Transverse colon (tissue), 4 donors: ENCODE measurements around the gene RECQL. TPM values are rescaled to one million over a fixed set of nuclear protein-coding genes. Genes with fewer than 3 reads are reported as not detected.
A peak's percentile ranks its signal among the peaks of the same experiment; 100 is the strongest.

ENCODE experiments used
- DNase-seq: peaks from one replicate; pipeline ENCODE4 v3.0.0-alpha.2; 2019
- H3K27ac ChIP-seq, 4 donors: fragments of 200-600 bp; sonication (generic); 2 replicates each; pipeline ENCODE4 v1.5.1; 2016 to 2018; ENCODE audit warnings: inconsistent platforms in 4 of 4
- H3K27me3 ChIP-seq: fragments of 200-600 bp; sonication (generic); 2 replicates; pipeline ENCODE4 v1.5.1; 2017; ENCODE audit warnings: inconsistent platforms
- H3K36me3 ChIP-seq, 4 donors: fragments of 200-600 bp; sonication (generic); 2 replicates each; pipeline ENCODE4 v1.5.1; 2017 to 2019; ENCODE audit warnings: inconsistent platforms in 4 of 4
- H3K4me1 ChIP-seq, 4 donors: fragments of 200-600 bp; sonication (generic); 2 replicates each; pipeline ENCODE4 v1.5.1; 2017 to 2020; ENCODE audit warnings: inconsistent platforms in 4 of 4
- H3K4me3 ChIP-seq, 4 donors: fragments of 200-600 bp; sonication (generic); 1 replicate in 1 of 4; 2 replicates in 3 of 4; pipeline versions ENCODE4 v1.5.1 to v1.6.1; 2017 to 2019; ENCODE audit warnings: inconsistent platforms in 4 of 4
- H3K9me3 ChIP-seq, 2 donors: fragments of 200-600 bp; sonication (generic); 2 replicates each; pipeline ENCODE4 v1.5.1; 2017 to 2019; ENCODE audit warnings: inconsistent platforms in 2 of 2
- EP300 ChIP-seq: sonication (generic); formaldehyde crosslinking; IDR thresholded peaks from one replicate; pipeline ENCODE4 v1.6.1; 2017; ENCODE audit warnings: antibody characterized with exemption, low read depth
- POLR2A ChIP-seq: fragments of 450-650 bp; IDR thresholded peaks from one replicate; pipeline ENCODE4 v1.6.1; 2016; ENCODE audit warnings: antibody characterized with exemption, mild to moderate bottlenecking, moderate library complexity
- POLR2AphosphoS5 ChIP-seq, 3 donors: sonication (generic); formaldehyde crosslinking; IDR thresholded peaks; one replicate each; pipeline ENCODE4 v1.6.1; 2016; ENCODE audit warnings: antibody characterized with exemption in 3 of 3
- WGBS, 2 donors: methylation state at CpG; one replicate each; pipeline ENCODE4 v1.1.5; 2018; ENCODE audit warnings: low coverage in 1 of 2; 5-methylcytosine and 5-hydroxymethylcytosine counted together
- in situ Hi-C, 4 donors: fragments of 200-750 bp; cut with MboI; loops; one replicate each; pipeline versions ENCODE4 v1.15.0 to v1.15.1; 2017; ENCODE audit warnings: low sequenced_read_pairs in 3 of 4, low pct_ligation_motif_present in 1 of 4, low pct_unique_long_range_greater_than_20kb in 1 of 4
- intact Hi-C: fragments of 100-400 bp; cut with DNase I; formaldehyde crosslinking; loops from one replicate; pipeline ENCODE4 v1.15.1; 2023; ENCODE audit warnings: low total_unique reads
- total RNA-seq, 4 donors: library from RNA; depleted of rRNA; stranded (reverse); fragments of >200 nt; gene quantifications; one replicate each; pipeline ENCODE4 v1.1.0, GENCODE V29; 2016
- TF ChIP-seq, protein P1 (sequence below), 5 experiments: fragments of 200-600 bp in 3 of 5; fragments of 450-650 bp in 2 of 5; sonication (generic) in 3 of 5; IDR thresholded peaks; 1 replicate in 2 of 5; 2 replicates in 3 of 5; pipeline ENCODE4 v1.5.1; 2016 to 2017; ENCODE audit warnings: antibody characterized with exemption in 5 of 5, inconsistent platforms in 3 of 5, mild to moderate bottlenecking in 2 of 5, moderate library complexity in 1 of 5

Gene RECQL
- total RNA-seq, 4 donors from 2014 or later, result 2.2 to 32.0 (median 13.5) TPM

DNA sequence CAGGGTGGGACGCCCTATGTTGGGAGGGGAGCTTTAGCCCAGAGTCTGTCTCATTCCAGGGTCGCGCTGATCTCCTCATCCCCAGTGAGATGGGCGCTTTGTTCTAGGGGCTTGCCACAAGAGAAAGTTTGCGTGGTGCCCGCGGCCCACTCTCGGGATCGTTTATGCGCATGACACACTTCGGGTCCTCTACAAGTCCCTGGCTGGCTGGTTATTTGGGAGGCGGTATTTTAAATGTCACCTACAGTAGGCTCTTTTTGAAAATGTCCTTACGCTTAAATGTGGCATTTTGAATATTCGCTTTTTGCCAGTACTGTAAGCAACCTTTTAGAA is 695 bp upstream of the RECQL start:
- TF ChIP-seq POLR2A (no peak), POLR2AphosphoS5 (IDR thresholded peaks at IDR 0.05) (no peak)
- no peaks in the 10 kb centered on the region for H3K9me3 ChIP-seq
- WGBS, 2 donors, result 0 to 2% methylated on average over 2 to 12 of the region's 14 CpGs
- peaks cover 14 to 34% (median 25%) of the 10 kb centered on the region in 4 donors for H3K4me1 ChIP-seq
- H3K27ac ChIP-seq, result peak overlapping the region; percentile 87 to 92 (median 89)
- in situ Hi-C loops, result loop anchor here in 1 of 4 donors (10.0 kb wide), 1 partner anchor 543 kb away; the partner anchor contains the start of gene CMAS
- intact Hi-C loops, result loop anchor here (10.0 kb wide), 1 partner anchor 183 kb away; no protein-coding TSS in a partner anchor
- peak; percentile 20 for DNase-seq
- no peaks in the 10 kb centered on the region for H3K27me3 ChIP-seq
- peak overlapping the region; percentile 84 to 98 (median 92) for H3K4me3 ChIP-seq
- H3K36me3 ChIP-seq, result peaks cover 0 to 5% (median 0%) of the 10 kb centered on the region in 4 donors

DNA sequence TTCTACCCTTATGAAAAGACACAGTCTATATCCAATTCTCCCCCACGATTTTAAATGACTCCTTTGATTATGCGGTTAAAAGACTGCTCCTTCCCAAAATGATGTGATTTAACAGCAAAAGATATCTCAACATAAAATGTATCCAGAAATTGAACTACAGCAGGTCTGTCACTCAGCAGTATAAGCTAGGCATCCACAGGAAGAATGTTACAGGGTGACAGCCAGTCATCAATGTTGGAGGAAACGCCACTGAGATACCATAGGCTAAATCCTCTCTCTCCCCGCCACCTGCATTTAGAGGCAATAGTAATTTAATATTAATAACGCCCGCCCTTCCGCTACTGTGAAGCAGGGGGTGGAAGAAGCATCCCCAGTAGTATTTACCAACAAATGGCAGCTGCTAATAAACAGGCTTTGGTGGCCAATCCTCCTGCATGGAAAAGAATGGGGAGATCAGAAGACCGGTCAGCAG is 613 bp downstream of the RECQL start:
- Histone ChIP-seq H3K27ac (peak overlapping the region; percentile 87 to 92 (median 89)), H3K9me3 (no peaks in the 10 kb centered on the region), H3K4me3 (peak overlapping the region; percentile 58 to 98 (median 85)), H3K27me3 (no peaks in the 10 kb centered on the region), H3K36me3 (peaks cover 0 to 14% (median 0%) of the 10 kb centered on the region in 4 donors), H3K4me1 (peaks cover 14 to 34% (median 25%) of the 10 kb centered on the region in 4 donors)
- WGBS, 2 donors, result 7 to 16% methylated on average over 6 to 8 of the region's 8 CpGs
- no peak for DNase-seq
- intact Hi-C loops (loop anchor here (10.0 kb wide), 1 partner anchor 184 kb away; no protein-coding TSS in a partner anchor), in situ Hi-C loops (loop anchor here in 1 of 4 donors (10.0 kb wide), 1 partner anchor 544 kb away; the partner anchor contains the start of gene CMAS)
- TF ChIP-seq, protein P1, sequence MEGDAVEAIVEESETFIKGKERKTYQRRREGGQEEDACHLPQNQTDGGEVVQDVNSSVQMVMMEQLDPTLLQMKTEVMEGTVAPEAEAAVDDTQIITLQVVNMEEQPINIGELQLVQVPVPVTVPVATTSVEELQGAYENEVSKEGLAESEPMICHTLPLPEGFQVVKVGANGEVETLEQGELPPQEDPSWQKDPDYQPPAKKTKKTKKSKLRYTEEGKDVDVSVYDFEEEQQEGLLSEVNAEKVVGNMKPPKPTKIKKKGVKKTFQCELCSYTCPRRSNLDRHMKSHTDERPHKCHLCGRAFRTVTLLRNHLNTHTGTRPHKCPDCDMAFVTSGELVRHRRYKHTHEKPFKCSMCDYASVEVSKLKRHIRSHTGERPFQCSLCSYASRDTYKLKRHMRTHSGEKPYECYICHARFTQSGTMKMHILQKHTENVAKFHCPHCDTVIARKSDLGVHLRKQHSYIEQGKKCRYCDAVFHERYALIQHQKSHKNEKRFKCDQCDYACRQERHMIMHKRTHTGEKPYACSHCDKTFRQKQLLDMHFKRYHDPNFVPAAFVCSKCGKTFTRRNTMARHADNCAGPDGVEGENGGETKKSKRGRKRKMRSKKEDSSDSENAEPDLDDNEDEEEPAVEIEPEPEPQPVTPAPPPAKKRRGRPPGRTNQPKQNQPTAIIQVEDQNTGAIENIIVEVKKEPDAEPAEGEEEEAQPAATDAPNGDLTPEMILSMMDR (IDR thresholded peaks at IDR 0.05), result no peak
- TF ChIP-seq EP300, result no peak
- TF ChIP-seq POLR2AphosphoS5 (IDR thresholded peaks at IDR 0.05), result no peak
- no peak for TF ChIP-seq POLR2A

DNA sequence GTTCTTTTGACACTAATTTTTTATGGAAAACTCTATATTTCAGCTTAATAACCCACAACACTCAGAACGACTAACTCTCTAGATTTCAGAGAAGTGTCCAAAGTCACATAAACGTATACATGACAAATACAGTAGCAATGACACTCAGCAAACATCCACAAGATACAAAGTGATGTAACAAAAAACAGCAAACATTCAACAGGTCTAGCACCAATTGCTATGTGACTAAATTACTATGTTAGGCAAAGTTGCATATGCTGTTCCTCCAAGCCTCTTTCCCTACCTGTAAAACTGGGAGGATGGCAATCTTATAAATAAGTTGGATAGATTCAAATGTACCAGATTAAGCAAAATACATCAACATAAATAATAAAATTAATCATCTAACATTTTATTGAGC is 1.7 kb downstream of the RECQL start:
- TF ChIP-seq, protein P1 (IDR thresholded peaks at IDR 0.05), result no peak
- no peak for TF ChIP-seq EP300
- no peak for TF ChIP-seq POLR2AphosphoS5 (IDR thresholded peaks at IDR 0.05)
- no peak for TF ChIP-seq POLR2A
- in situ Hi-C loops, result loop anchor here in 1 of 4 donors (10.0 kb wide), 1 partner anchor 545 kb away; the partner anchor contains the start of gene CMAS
- no peaks in the 10 kb centered on the region for H3K27me3 ChIP-seq
- H3K4me3 ChIP-seq, result no peak overlapping the region
- H3K36me3 ChIP-seq, result peaks cover 0 to 21% (median 0%) of the 10 kb centered on the region in 4 donors
- DNase-seq, result no peak
- H3K27ac ChIP-seq, result no peak overlapping the region
- intact Hi-C loops, result loop anchor here (5.0 to 10.0 kb wide), 2 partner anchors 185 to 1033 kb away; no protein-coding TSS in a partner anchor
- peaks cover 14 to 34% (median 25%) of the 10 kb centered on the region in 4 donors for H3K4me1 ChIP-seq
- WGBS, 2 donors, result 74 to 80% methylated on average over 2 of the region's 2 CpGs
- H3K9me3 ChIP-seq, result no peaks in the 10 kb centered on the region

DNA sequence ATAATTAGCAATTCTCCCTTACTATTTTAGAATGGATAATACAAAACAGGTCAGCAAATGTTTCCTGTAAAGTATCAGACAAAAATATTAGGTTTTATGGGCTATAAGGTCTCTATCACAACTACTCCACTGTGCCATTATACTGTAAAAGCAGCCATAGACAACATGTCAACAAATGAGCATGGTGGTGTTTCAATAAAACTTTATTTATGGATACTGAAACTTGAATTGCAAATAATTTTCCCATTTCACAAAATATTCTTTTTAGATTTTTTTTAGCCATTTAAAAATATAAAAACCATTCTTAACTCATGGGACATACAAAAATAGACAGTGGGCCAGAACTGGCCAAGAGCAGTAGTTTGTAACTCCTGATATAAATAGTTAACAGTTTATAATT is 15.4 kb downstream of the RECQL start:
- H3K27me3 ChIP-seq, result no peaks in the 10 kb centered on the region
- intact Hi-C loops (no loop called here), in situ Hi-C loops (no loop called here)
- H3K27ac ChIP-seq, result no peak overlapping the region
- no peak for DNase-seq
- TF ChIP-seq EP300 (no peak), POLR2A (no peak), POLR2AphosphoS5 (IDR thresholded peaks at IDR 0.05) (no peak)
- TF ChIP-seq, protein P1 (IDR thresholded peaks at IDR 0.05), result no peak
- H3K4me3 ChIP-seq, result no peak overlapping the region
- no peaks in the 10 kb centered on the region for H3K4me1 ChIP-seq
- H3K9me3 ChIP-seq, result no peaks in the 10 kb centered on the region
- H3K36me3 ChIP-seq, result peaks cover 0 to 25% (median 8%) of the 10 kb centered on the region in 4 donors
